ENCODE results near the gene BMPER.

BMPER gene

DNA sequence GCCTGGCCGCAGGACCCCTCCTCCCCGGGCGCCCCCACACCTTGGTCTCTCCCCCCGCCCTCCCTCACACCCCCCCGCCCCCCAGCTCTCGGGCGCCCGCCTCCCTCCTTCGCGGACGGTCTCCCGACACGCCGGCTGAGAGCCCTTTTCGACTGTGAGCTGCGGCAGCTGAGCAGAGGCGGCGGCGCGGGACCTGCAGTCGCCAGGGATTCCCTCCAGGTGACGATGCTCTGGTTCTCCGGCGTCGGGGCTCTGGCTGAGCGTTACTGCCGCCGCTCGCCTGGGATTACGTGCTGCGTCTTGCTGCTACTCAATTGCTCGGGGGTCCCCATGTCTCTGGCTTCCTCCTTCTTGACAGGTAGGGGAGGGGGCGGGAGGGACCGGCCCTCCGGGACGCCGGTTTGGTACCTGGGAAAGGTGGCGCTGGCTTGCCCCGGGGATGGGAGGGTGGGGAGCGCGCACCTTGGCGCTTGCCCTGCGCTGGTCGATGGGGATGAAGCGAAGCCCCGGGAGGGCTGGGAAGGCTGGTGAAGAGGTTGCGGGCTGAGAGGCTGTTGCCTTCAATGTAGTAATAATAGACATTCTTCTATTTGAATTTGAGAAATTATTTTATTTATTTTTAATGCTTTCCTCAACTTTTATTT is at the start of gene BMPER:
BMPER (plus strand) TSS at position 151 of the 644 bp plus-strand sequence; CDS start at position 226, 75 bp downstream.
- DNase-seq (ENCODE audit: low read depth in 2 of 2, low spot score in 1 of 2) = no peak

DNA sequence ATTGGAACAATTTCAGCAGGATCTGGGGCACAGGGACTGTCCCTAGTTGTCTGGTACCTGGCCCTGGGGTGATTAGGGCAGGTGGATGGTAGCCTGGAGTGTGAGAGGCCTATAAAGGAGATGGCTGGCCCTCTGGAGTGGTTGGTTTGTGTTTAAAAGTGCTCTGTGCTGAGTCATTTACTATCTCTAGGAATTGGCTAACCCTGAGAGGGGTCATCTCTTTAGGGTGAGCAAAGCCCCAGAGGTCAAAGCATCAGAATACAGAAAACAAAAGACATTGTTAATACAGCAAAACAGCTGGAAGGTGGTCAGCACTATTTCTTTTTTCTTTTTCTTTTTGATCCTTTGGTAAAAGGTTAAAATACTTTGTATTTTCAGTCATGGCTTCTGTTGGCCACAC is 43.4 kb upstream of the BMPER start:
- no peak for DNase-seq (ENCODE audit: low read depth in 2 of 2, low spot score in 1 of 2)

DNA sequence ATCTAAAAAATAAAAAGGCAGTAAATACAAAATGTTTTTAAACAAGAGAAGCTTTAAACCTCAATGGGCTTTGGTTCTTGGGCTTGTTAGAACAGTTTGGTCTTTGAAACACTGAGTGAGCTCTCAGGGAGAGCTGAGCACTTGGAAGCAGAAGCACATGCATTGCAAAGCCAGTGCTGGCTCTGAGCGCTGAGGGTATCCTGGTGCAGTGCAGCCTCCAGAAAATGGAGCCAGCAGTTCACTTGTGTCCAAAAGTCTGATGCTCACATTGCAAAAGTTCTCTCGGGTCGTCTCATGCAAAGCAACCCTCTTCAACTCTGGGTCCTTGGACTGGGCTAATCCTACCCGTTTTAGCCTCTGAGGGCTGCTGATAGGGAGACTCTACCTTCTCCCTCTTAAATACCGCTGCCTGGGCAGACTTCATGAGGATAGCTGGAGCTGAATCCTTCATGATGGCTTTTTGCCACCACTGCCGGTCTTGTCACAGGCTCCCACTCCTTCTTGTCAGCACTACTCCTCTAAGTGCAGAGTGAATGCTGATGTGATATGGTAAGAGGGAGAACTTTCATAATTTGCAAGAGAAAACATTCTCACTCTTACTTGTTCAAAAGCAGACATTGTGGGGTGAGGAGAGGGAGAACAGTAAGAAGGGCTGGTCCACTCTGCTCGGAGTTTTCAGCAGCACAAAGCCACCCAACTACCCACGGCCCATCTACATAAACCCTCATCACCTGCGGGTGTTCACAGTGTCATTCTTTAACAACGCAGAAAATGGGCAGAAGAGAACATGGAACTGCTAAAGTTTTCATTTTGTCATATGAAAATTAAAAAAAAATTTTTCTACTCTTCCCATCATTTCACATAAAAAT is 42.2 kb upstream of the BMPER start:
- DNase-seq (ENCODE audit: low read depth in 2 of 2, low spot score in 1 of 2) = no peak

DNA sequence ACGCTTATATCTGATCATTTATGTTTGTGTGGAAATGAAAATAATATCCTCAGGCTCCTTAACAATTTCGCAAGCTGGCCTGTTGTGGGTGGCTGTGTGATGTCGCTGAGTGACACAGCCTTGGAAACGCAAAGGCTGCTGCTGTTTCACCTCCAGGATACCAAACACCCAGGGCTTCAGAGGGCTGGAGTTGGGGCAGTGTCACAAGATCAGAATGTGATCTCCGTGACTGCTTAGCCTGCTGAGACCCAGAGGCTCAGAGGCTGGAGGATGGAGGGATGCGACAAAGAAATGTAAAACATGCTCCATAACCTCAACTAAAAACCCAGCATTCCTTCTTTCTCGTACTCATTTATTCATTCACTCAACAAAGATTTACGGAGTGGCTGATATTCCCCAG is 37.2 kb upstream of the BMPER start:
- DNase-seq (ENCODE audit: low read depth in 2 of 2, low spot score in 1 of 2) = no peak

DNA sequence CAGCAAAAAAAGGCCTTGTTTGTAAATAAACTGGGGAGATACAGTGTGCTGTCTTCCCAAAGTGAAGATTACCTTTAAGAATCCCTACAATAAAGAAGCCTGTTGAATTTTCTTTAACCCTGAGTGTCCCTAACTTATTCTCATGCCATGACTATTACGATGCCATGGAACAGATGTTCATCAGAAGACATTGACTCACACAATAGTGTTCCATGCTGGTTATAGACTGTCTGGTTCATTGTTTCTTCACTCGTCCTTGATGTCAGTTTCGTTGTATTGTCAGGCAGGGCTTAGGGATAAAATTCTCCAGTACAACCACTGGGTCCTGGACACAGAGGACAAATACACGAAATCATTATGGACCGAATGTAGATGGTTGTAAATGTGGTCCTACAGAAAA is 36.2 kb upstream of the BMPER start:
- DNase-seq (ENCODE audit: low read depth in 2 of 2, low spot score in 1 of 2) = no peak

DNA sequence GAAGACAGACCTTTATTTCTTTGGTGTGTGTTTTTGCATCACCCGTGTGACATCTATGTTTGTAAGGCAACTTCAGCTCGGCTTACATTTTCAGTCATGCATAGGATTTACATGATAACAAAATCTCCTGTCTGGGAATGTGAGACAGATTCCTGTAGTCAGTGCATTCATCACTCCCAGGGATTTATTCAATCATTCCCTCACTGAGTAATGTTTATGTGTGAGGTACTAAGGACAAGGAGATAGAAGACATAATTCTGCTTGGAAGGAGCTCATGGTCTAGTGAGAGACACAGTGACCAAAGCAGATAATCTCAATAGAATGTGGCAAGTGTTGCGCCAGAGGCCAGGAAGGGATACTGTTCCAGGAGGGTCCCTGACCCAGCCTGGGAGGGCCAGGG is 35.2 kb upstream of the BMPER start:
- DNase-seq (ENCODE audit: low read depth in 2 of 2, low spot score in 1 of 2) = no peak

DNA sequence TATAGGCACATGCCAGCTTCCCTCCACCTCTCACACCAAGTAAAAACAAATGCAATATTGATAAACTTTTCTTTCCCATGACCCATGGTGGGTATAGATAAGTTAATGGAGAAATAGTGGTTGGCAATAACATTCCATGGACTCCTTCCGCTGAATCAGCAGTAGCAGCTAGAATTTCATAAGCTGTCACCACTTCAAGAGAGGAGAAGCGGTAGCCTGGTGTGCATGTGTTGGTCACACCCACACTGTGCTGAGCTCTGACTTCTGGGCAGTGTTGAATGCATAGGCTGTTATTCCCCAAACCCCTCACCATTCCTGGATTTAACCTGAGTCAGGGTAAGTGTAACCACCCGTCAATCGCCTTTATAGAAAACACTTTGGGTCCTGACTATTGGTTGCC is 32.5 kb upstream of the BMPER start:
- no peak for DNase-seq (ENCODE audit: low read depth in 2 of 2, low spot score in 1 of 2)

DNA sequence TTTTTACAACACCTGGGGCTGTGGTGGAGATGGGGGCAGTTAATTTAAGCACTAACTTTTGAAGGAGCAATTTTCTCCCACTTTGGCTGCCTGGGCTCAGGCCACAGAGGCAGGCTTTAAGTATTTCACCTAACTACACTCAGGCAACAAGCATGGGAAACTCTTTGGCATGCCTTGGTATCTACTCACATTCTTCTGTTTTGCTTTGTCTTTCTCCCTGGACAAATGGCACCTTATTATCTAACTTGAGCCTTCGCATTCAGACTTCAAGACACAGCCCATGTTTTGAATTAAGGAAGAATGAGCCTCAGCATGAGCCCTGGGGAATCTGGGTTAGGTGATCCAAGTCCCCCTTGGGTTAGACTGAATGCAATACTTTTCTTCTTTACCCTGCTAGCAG is 31.8 kb upstream of the BMPER start:
- DNase-seq (ENCODE audit: low read depth in 2 of 2, low spot score in 1 of 2) = no peak

DNA sequence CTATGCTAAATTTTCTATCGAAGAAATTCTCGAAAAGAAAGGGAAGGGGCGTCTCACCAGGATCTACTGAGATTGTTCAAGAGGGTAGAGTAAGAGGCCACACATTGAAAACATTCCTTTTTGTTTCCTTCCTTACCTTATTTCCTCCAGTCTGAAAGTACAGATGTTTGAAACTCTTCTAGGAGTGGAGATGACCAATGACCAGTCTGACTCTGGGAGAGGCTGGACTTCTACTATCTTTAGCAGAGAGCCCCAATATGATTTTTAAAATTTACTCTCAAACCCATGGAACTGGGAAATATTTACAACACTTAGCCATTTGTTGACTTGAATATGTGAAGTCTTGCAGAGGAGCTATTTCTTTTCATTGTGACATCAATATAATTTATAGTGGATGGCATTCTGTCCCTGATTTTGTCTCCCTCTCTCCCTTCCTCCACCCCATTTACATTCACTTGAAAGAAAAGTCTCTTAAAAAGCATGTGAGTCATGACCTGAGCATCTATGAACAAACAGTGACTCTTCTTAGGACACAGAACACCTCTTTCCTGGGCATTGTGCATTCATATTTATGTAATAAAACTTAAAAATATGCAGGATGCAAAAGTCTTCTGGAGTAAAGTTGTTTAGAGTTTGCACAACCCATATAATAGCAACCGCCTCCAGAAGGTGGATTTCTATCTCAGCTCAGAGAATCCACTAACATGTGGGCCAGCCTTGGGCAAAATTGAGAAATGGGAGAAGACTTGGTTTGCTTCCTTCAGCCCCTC is 31.2 kb upstream of the BMPER start:
- DNase-seq (ENCODE audit: low read depth in 2 of 2, low spot score in 1 of 2) = no peak

DNA sequence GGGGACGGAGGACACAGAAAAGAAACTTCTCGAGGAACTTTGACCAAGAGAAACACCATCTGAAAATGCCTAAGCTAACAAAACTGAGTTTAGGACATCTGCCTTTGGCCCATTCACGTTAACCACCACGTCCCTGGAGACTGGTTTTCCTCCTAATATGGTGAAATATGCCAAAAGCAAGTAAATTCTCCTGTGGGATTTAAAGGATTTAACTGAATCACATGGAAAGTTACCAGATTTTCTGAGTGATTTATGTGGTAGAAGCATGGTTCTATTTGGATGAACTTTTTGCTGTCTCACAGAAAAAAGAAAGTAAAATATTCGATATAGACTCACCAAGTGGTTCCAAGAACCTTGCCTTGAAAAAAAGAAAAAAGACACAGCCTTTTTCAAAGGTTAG is 30.4 kb upstream of the BMPER start:
- DNase-seq (ENCODE audit: low read depth in 2 of 2, low spot score in 1 of 2) = no peak

DNA sequence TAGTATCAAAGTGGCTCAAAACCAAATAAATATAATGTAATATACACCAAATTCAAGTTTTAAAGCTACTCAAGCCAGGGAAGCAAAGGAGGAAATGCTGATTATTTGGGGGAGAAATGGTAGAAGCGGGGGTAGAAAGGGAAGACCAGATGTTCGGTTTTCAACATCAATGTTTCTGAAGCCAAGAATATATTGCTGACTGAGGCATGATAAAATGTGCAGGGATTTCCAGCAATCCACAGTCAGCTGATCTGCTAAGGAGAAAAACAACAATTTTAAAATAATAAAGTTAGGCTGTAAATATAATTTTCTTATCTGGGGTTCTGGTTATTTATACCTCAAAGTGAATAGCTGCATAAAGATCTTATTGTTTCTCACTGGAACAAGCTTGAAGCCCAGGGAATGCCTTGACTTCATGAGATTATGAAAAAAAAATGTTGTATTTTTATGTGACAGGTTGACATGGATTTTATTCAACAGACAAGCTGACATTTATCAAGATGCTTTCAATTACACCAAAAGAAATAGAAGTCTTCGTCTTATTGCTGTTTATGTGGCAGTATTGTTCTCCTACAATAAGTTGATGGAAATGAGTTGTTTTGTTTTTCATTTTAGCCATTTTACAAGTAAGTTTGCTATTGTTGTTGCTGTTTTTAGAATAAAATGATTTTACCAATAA is 28.6 kb upstream of the BMPER start:
- DNase-seq (ENCODE audit: low read depth in 2 of 2, low spot score in 1 of 2) = no peak

DNA sequence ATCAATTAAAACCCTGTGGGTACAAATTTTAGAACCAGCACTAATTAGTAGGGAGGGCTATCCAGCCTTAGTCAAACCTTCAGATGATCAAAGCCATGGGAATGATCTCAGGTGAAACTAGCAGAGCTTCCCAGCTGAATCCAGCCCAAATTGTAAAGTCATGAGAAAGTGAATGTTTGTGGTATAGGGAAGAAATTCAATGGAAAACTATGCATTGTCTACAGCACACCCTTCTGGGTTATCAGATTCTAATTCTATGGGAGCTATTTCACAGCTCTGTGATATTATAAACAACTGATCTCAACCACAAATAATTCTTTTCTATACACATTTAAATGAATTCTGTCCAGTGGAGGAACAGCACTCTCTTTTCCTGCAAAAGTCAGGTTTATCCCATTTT is 24.6 kb upstream of the BMPER start:
- DNase-seq (ENCODE audit: low read depth in 2 of 2, low spot score in 1 of 2) = no peak

DNA sequence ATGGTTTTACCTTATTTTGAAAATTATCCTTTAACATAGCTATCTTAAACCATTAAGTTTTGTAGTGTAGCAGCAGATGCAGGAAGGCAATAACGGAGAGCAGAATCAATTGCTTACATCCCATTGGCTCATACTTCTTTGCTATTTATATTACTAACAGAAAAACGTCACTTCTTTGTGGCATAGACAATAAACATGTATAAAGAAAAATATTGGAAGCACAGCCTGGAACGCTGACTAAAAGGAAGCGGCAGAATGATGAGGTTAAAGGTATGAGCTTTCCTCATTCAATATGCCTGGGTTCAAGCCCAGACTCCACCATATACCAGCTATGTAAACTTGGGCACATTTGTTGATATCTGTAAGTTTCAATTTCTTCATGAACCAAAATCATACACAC is 24.0 kb upstream of the BMPER start:
- DNase-seq (ENCODE audit: low read depth in 2 of 2, low spot score in 1 of 2) = no peak

DNA sequence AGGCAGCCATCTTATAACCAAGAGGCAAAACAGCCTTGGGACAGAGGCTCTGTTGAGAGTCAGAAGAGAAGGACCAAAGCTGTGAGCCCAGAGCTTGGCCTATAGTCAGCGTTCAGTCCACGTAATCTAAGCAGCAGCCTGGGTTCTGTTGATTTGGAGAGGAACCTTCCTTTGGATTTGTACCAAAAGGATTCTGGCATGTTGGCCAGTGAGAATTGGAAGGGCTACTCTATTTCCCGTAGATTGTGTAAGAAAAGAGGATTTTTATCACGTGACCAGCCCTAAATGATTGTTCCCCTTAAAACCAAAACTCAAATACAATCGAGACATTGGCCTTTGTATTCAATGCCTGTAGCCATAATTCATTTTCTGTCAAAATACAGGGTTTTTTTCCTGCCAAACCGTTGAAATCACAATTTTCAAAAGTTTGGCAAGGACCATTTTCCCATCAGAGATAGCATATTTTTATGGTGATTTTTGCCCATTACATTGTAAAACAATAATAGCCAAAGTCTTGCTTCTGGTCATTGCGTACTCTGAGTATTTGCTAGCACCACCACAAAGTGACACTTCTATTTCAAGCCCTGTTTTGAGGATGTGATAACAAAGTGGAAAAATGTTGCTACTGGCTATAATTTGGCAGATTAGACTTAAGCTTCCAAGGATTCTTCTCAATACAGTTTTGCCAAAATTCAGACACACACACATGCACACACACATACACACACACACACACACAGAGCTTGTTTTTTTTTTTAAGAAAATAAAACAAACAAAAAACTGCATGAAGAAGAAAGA is 23.1 kb upstream of the BMPER start:
- no peak for DNase-seq (ENCODE audit: low read depth in 2 of 2, low spot score in 1 of 2)

DNA sequence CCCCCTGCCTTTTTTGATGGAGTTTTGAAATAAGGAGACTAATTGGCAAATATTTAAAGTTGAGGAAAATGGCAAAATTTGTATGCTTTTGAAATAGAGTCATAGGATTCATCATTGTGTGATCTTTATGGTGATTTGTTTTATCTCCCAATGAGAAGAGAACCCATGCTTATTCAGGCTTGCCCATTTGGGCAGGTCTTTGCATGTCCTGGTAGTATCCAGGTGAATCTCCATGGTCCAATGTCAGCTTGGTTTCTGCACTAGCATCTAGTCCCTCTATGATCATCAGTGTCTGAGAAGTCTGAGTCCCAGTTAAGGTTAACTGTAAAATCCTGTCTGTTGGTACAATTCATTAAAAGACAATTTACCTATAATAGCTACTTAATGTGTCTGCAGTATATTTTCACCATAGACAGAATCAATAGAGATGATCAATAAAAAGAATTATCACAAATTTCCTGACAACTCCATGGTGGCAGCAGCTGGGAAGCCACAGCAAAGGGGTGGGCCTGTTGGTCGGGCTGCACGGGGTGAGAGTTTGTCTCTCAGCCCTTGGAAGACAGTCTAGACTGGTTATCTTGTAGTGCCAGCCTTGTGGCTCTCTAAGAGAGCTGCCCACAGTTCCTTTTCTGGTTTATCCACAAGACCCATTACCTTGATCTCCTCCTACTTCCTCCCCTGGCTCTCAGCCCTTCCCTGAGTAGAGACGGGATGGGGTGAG is 22.2 kb upstream of the BMPER start:
- no peak for DNase-seq (ENCODE audit: low read depth in 2 of 2, low spot score in 1 of 2)

DNA sequence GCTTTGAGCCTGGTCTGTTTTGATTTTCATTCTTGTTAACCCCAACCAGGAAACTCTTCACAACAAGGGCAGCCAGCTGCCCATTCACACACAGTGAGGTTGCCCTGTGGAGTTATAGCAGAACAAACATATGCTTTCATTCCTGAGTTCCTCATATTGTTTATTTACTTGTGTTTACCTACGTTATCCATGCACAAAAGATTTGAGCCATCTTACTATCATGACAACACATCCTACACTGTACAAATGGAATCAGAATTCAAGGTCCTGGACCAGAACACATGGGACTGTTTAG is 21.7 kb upstream of the BMPER start:
- DNase-seq (ENCODE audit: low read depth in 2 of 2, low spot score in 1 of 2) = no peak

DNA sequence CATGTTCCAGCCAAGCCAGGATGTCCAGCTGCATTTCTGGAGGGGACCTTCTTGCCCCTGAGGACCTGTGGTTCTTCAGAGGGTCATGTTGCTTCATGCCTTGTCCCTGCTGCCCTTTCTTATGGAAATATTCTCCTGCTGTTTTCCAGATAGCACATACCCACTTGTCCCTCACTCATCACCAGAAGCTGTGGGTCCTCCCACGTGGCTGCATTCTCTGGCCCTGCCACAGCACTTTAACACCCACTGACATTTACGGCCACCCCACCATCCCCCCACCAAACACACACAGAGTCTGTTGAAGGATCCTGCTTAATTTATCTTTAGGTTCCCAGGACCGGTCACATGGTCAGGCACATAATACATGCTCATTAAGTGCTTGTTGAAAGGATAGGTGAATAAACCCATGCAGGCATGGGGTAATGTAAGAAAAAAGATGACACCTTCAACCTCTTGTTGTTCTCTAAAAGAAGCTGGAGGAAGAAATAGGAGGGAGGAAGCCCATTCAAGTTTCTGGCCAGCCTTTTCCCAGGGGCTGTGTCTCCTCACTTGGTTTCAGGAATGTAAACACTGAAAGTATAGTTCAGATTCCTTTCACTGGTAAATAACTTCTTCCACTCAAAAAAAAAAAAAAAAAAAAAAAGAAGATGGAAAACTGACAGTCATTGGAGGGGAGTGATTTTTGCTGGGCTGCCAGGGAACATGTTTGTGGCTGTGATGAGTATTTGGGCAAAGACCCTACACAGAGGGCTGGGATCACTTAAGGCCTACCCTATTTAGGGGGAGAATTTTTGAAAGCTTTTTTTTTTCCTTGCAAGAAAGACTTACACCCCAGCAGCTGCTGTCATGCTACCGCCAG is 19.8 kb upstream of the BMPER start:
- DNase-seq (ENCODE audit: low read depth in 2 of 2, low spot score in 1 of 2) = no peak

DNA sequence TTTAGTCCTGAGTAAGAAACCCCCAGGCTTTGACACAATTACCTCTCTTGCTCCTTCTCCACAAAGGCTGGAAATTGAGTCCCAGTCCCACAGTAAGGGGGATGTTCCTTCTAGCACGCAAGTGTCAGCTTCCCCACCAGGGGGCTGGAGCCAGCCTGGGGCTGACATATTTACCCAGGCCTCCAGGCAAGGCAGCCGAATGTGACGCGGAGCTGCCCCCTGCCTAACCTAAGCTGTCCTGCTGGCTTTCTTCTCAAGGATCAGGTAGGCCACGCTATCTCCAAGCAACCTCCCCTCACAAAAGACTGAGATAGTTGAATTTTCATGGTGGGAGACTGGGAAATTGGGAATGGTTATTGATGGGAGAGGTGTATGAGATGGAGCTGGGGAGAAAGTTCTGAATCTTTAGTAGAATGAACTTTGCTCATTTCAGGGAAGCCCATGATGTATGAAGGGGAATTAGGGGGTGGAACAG is 19.2 kb upstream of the BMPER start:
- DNase-seq (ENCODE audit: low read depth in 2 of 2, low spot score in 1 of 2) = no peak

All from stimulated activated CD8-positive, alpha-beta memory T cell treated with anti-CD3 and anti-CD28 coated beads, Interleukin-4, amount 100 ng/mL, for 4 hours (primary cell).